K562 (cell line): ENCODE measurements around the gene BCL2L13. TPM values are rescaled to one million over a fixed set of nuclear protein-coding genes. Genes with fewer than 3 reads are reported as not detected.

Source experiments
- ADNP ChIP-seq: fragments of 200-800 bp; sonication (Bioruptor generic); IDR thresholded peaks from 2 replicates; pipeline ENCODE4 v1.6.1; 2016; ENCODE audit warnings: missing genetic modification characterization, missing compliant biosample characterization
- ARID2 ChIP-seq: fragments of 450-650 bp; IDR thresholded peaks from 2 replicates; pipeline ENCODE4 v1.6.1; 2017; ENCODE audit warnings: antibody characterized with exemption, mild to moderate bottlenecking
- BHLHE40 ChIP-seq: IDR thresholded peaks from 2 replicates; pipeline ENCODE4 v1.6.1; 2011; ENCODE audit warnings: low read length, improper control_type of control experiment
- CHD2 ChIP-seq: IDR thresholded peaks from 2 replicates; pipeline ENCODE4 v1.6.1; 2011; ENCODE audit warnings: low read depth, low read length
- CXXC5 ChIP-seq: fragments of 250-450 bp; sonication (Bioruptor Pico); IDR thresholded peaks from 2 replicates; pipeline ENCODE4 v1.8.0; 2022; ENCODE audit warnings: inconsistent platforms, mild to moderate bottlenecking, moderate library complexity
- FOXK2 ChIP-seq, 2 experiments: fragments of 450-650 bp; IDR thresholded peaks in 1 of 2; conservative IDR thresholded peaks in 1 of 2; 2 replicates each; pipeline ENCODE4 v1.6.1; 2016; ENCODE audit warnings: low read depth in 2 of 2, mild to moderate bottlenecking in 1 of 2
- HDAC2 ChIP-seq: fragments of 450-650 bp; IDR thresholded peaks from 2 replicates; pipeline ENCODE4 v1.6.1; 2016; ENCODE audit warnings: mild to moderate bottlenecking
- HMG20B ChIP-seq: fragments of 250-450 bp; sonication (Bioruptor Pico); IDR thresholded peaks from 2 replicates; pipeline ENCODE4 v1.5.0; 2021; ENCODE audit warnings: mild to moderate bottlenecking
- LCOR ChIP-seq: sonication (generic); formaldehyde crosslinking; IDR thresholded peaks from 2 replicates; pipeline ENCODE4 v1.8.0; 2022; ENCODE audit warnings: mild to moderate bottlenecking, missing genetic modification reagents
- MAFG ChIP-seq: fragments of 450-650 bp; conservative IDR thresholded peaks from 2 replicates; pipeline ENCODE4 v1.6.1; 2016; ENCODE audit warnings: missing genetic modification characterization, missing compliant biosample characterization
- POLR3A ChIP-seq: IDR thresholded peaks from 2 replicates; pipeline ENCODE4 v1.6.1; 2011; ENCODE audit warnings: borderline replicate concordance, mild to moderate bottlenecking, moderate library complexity; ENCODE audit not compliant: insufficient read length, insufficient read depth; ENCODE audit errors: extremely low read depth
- RBM17 ChIP-seq: fragments of 200-400 bp; formaldehyde crosslinking; IDR thresholded peaks from 2 replicates; pipeline ENCODE4 v1.6.1; 2017; ENCODE audit warnings: low read depth, mild to moderate bottlenecking, low read length, borderline replicate concordance
- SUPT5H ChIP-seq: fragments of 450-650 bp; IDR thresholded peaks from 2 replicates; pipeline ENCODE4 v1.6.1; 2016
- ZBTB33 ChIP-seq: sonication (generic); formaldehyde crosslinking; IDR thresholded peaks from 2 replicates; pipeline ENCODE4 v1.8.1; 2023; ENCODE audit warnings: mild to moderate bottlenecking, missing genetic modification reagents
- ZNF184 ChIP-seq: sonication (generic); formaldehyde crosslinking; IDR thresholded peaks from 2 replicates; pipeline ENCODE4 v1.5.0; 2020; ENCODE audit warnings: missing genetic modification reagents
- ZNF280A ChIP-seq: fragments of 450-650 bp; IDR thresholded peaks from 2 replicates; pipeline ENCODE4 v1.6.1; 2018; ENCODE audit warnings: mild to moderate bottlenecking, low read depth; ENCODE audit not compliant: partially characterized antibody
- polyA plus RNA-seq, 8 experiments: library from polyadenylated mRNA; depleted of rRNA in 4 of 8; stranded (reverse) in 5 of 8; unstranded in 3 of 8; fragments of >200 nt; fragmentation: Nextera tagmentation in 2 of 8; fragmentation: Illumina TruSeq in 1 of 8; extraction: Ambion mirVana in 2 of 8; extraction: Trizol in 1 of 8; gene quantifications; 2 replicates each; pipeline versions ENCODE4 v1.2.1 to v1.2.3, GENCODE V29; 2011 to 2014; ENCODE audit warnings: inconsistent platforms in 1 of 8, missing spikeins in 1 of 8
- total RNA-seq, 7 experiments: library from RNA; depleted of rRNA in 6 of 7; stranded (reverse); fragments of >200 nt in 6 of 7; fragmentation: Illumina TruSeq in 2 of 7; extraction: Trizol in 2 of 7; gene quantifications; 2 replicates each; pipeline versions ENCODE4 v1.2.1 to v1.2.3, GENCODE V29; 2011 to 2021; ENCODE audit warnings: low replicate concordance in 1 of 7
- TF ChIP-seq, protein P1 (sequence below): fragments of 250-450 bp; sonication (Bioruptor Pico); IDR thresholded peaks from 2 replicates; pipeline ENCODE4 v1.8.0; 2022; ENCODE audit warnings: inconsistent platforms, mild to moderate bottlenecking, moderate library complexity, borderline replicate concordance

Gene BCL2L13
- total and polyA plus RNA-seq, 9 of the 15 experiments (the other 6 are each of a cell fraction or from before 2014, with no cell fraction given), result 41.5 to 63.4 (median 56.5) TPM

DNA sequence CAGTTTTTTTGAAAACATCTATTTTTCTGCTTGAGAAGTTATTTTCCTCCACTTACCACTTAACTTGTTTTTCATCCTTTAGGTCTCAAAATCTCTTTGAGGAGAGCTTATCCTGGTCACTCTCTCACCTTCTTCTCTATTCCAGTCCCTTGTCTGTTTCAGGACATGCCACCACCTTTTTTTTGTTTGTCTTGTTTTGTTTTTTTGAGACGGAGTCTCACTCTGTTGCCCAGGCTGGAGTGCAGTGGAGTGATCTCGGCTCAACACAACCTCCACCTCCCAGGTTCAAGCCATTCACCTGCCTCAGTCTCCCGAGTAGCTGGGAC is 4.6 kb upstream of the BCL2L13 start (continued):
- TF ChIP-seq FOXK2 (conservative IDR thresholded peaks at IDR 0.05 in 1 of 2, IDR thresholded peaks at IDR 0.05 in 1 of 2; ENCODE audit: low read depth in 2 of 2), result 0 out of 4 replicates have a peak, but pooled peaks of 1 of the 2 experiments have one; percentile 16
- TF ChIP-seq ZNF184, result no peak
- TF ChIP-seq ZBTB33 (CRISPR knock-in tag), result no peak
- peak; percentile 41; the same call in 1 of the 2 replicates for TF ChIP-seq ARID2
- TF ChIP-seq RBM17, result no peak
- no peak for TF ChIP-seq HMG20B
- TF ChIP-seq HDAC2, result no peak
- TF ChIP-seq, protein P1, sequence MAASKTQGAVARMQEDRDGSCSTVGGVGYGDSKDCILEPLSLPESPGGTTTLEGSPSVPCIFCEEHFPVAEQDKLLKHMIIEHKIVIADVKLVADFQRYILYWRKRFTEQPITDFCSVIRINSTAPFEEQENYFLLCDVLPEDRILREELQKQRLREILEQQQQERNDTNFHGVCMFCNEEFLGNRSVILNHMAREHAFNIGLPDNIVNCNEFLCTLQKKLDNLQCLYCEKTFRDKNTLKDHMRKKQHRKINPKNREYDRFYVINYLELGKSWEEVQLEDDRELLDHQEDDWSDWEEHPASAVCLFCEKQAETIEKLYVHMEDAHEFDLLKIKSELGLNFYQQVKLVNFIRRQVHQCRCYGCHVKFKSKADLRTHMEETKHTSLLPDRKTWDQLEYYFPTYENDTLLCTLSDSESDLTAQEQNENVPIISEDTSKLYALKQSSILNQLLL, result no peak
- TF ChIP-seq LCOR (CRISPR knock-in tag), result no peak
- no peak for TF ChIP-seq SUPT5H
- no peak for TF ChIP-seq CHD2
- no peak for TF ChIP-seq MAFG (tag)
- no peak for TF ChIP-seq ADNP
- no peak for TF ChIP-seq ZNF280A
- TF ChIP-seq CXXC5 (CRISPR knock-in tag), result no peak
- no peak for TF ChIP-seq BHLHE40
- no peak for TF ChIP-seq POLR3A
